ENCODE data around the gene CDK14. TPM values are rescaled to one million over a fixed set of nuclear protein-coding genes. Genes with fewer than 3 reads are reported as not detected.

Gene CDK14
- total and polyA plus RNA-seq, 10 of the 15 experiments (the other 5 are each of a cell fraction or from before 2014, with no cell fraction given), result 6.5 to 61.3 (median 24.2) TPM

GRCh38 chr7:91242097-91242844 lies 646.1 kb downstream of the CDK14 start:
- ChIA-PET RAD21 (ENCODE audit: unreplicated experiment) (no interaction called here), CTCF (interaction anchor here (1.0 kb wide), 1 partner anchor 14 kb away, joined by 3 read pairs; no protein-coding TSS in a partner anchor), POLR2A (no interaction called here), SMC1A (ENCODE audit: uncharacterized antibody, unreplicated experiment) (no interaction called here)
- Histone ChIP-seq H2AFZ (ENCODE audit: control insufficient read depth, low read depth, low read length) (no peak overlapping the region), H3K9me3 (replicated peaks; ENCODE audit: control insufficient read depth, insufficient read depth, low read length) (no peaks in the 10 kb centered on the region), H3K9ac (ENCODE audit: control insufficient read depth, insufficient read depth, low read length) (no peak overlapping the region), H3K4me1 (ENCODE audit: control insufficient read depth, insufficient read depth, low read length) (no peaks in the 10 kb centered on the region), H3K27me3 (replicated peaks in 1 of 2; ENCODE audit: control insufficient read depth in 2 of 2, insufficient read depth in 2 of 2, low read length in 1 of 2) (no peaks in the 10 kb centered on the region), H3K4me3 (no peak overlapping the region), H3K79me2 (ENCODE audit: control insufficient read depth, insufficient read depth, low read length) (no peaks in the 10 kb centered on the region), H3K4me2 (ENCODE audit: control insufficient read depth, insufficient read depth) (no peak overlapping the region), H3K36me3 (ENCODE audit: control insufficient read depth in 2 of 2, insufficient read depth in 2 of 2, low read length in 1 of 2) (no peaks in the 10 kb centered on the region), H4K20me1 (ENCODE audit: control insufficient read depth, insufficient read depth) (no peaks in the 10 kb centered on the region), H3K27ac (ENCODE audit: control insufficient read depth, insufficient read depth) (no peak overlapping the region)
- BruUV-seq (replicated peaks), result no TSS peak
- intact Hi-C loops (cut with micrococcal nuclease; ENCODE audit: unreplicated experiment) (no loop called here), in situ Hi-C loops (cut with MboI) (no loop called here)
- DNase-seq (ENCODE audit: low read depth, low spot score) (no peak), ATAC-seq (no peak), FAIRE-seq (no peak)
- 25% methylated on average over 8 of the region's 8 CpGs for WGBS (ENCODE audit: insufficient coverage, insufficient replicate concordance, low lambda C conversion rate, missing lambda C conversion rate)
- TF ChIP-seq CEBPB (IDR thresholded peaks at IDR 0.05; ENCODE audit: borderline replicate concordance in 1 of 2, low read depth in 2 of 2, low read length in 2 of 2), result no peak
- no peak for TF ChIP-seq ESRRA (IDR thresholded peaks at IDR 0.05; ENCODE audit: low read length)
- TF ChIP-seq RAD21 (IDR thresholded peaks at IDR 0.05; ENCODE audit: insufficient read depth, low read depth, low read length), result no peak
- no peak for TF ChIP-seq DPF2 (IDR thresholded peaks at IDR 0.05)
- no peak for TF ChIP-seq SUZ12 (IDR thresholded peaks at IDR 0.05; ENCODE audit: unreplicated experiment)
- no peak for TF ChIP-seq TCF7 (IDR thresholded peaks at IDR 0.05; ENCODE audit: borderline replicate concordance)
- TF ChIP-seq ZNF687 (IDR thresholded peaks at IDR 0.05), result no peak
- no peak for TF ChIP-seq CBFB (IDR thresholded peaks at IDR 0.05; ENCODE audit: low read depth)
- no peak for TF ChIP-seq EP300 (IDR thresholded peaks at IDR 0.05; ENCODE audit: borderline replicate concordance in 1 of 2, control insufficient read depth in 1 of 2, low read depth in 2 of 2, low read length in 2 of 2)
- no peak for TF ChIP-seq NR2C1 (IDR thresholded peaks at IDR 0.05)
- TF ChIP-seq ZBTB33 (IDR thresholded peaks at IDR 0.05), result no peak
- TF ChIP-seq MYC (IDR thresholded peaks at IDR 0.05; ENCODE audit: insufficient read depth, insufficient read length, insufficient replicate concordance, low read length, severe bottlenecking), result no peak
- TF ChIP-seq CHD2 (IDR thresholded peaks at IDR 0.05; ENCODE audit: borderline replicate concordance, low read depth, low read length), result no peak

Data from GM12878 (cell line).